ENCODE data around the gene AUH.
"Not testable (repeated sequence)": the region's sequence is repeated elsewhere in the genome, so short reads cannot be mapped to it uniquely, and the experiment has no call there.

Gene AUH

DNA sequence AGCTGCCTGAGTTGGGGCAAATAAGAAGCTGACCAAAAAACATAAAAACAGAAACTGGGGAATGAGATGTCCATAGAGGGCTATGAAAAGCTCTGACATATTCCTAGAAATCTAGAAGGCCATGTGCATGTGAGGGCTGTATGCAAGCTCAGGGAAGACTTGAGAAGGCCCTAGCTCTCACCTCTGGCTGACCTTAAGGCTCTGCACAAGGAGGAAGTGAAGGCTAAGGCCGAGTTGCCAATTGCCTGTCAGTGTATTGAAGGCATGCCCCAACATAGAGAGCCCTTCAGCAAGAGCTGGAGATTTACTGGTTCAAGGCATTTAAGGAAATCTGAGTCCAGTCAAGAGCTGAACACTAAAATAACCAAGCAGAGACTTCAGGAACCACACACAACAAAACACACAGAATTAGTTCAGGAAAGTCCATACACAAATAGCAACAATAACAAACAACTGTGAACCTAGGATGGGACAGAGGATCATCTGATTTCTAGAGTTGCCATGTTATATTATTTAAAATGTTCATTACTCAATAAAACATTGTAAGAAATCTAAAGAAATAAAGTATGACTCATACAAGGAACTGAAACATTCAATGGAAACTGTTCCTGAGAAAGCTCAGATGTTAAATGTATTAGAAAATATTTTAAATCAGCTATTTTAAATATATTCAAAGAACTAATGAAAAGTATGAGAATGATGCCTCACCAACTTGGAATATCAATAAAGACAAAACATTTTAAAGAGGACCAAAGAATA, 161.8 kb downstream of the AUH start:
- H3K4me3 ChIP-seq (replicated peaks; ENCODE audit: low read depth, low read length) = no peak overlapping the region
- TF ChIP-seq, protein P1, sequence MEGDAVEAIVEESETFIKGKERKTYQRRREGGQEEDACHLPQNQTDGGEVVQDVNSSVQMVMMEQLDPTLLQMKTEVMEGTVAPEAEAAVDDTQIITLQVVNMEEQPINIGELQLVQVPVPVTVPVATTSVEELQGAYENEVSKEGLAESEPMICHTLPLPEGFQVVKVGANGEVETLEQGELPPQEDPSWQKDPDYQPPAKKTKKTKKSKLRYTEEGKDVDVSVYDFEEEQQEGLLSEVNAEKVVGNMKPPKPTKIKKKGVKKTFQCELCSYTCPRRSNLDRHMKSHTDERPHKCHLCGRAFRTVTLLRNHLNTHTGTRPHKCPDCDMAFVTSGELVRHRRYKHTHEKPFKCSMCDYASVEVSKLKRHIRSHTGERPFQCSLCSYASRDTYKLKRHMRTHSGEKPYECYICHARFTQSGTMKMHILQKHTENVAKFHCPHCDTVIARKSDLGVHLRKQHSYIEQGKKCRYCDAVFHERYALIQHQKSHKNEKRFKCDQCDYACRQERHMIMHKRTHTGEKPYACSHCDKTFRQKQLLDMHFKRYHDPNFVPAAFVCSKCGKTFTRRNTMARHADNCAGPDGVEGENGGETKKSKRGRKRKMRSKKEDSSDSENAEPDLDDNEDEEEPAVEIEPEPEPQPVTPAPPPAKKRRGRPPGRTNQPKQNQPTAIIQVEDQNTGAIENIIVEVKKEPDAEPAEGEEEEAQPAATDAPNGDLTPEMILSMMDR (IDR thresholded peaks at IDR 0.05; ENCODE audit: low read length, missing control alignments) = no peak
- no peak for DNase-seq (ENCODE audit: low read depth)

DNA sequence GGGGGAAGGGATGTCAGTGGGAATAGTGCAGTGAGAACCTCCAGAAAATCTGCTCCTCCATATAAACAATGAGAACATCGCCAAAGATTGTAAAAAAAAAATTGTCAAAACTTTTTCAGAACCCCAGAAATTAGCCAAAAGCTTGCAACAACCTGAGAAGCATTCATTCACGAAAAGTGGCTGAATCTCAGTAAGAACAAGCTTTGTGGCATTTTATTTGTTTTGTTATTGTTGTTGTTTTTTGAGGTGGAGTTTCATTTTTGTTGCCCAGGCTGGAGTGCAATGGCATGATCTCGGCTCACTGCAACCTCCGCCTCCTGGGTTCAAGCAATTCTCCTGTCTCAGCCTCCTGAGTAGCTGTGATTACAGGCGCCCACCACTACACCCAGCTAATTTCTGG, 162.8 kb downstream of the AUH start:
- DNase-seq (ENCODE audit: low read depth); H3K4me3 ChIP-seq (replicated peaks; ENCODE audit: low read depth, low read length): not testable (repeated sequence)

GRCh38 chr9:91198405-91198804, 163.3 kb downstream of the AUH start:
- no peak for DNase-seq (ENCODE audit: low read depth)
- no peak overlapping the region for H3K4me3 ChIP-seq (replicated peaks; ENCODE audit: low read depth, low read length)
- TF ChIP-seq, protein P1 (IDR thresholded peaks at IDR 0.05; ENCODE audit: low read length, missing control alignments) = no peak

DNA sequence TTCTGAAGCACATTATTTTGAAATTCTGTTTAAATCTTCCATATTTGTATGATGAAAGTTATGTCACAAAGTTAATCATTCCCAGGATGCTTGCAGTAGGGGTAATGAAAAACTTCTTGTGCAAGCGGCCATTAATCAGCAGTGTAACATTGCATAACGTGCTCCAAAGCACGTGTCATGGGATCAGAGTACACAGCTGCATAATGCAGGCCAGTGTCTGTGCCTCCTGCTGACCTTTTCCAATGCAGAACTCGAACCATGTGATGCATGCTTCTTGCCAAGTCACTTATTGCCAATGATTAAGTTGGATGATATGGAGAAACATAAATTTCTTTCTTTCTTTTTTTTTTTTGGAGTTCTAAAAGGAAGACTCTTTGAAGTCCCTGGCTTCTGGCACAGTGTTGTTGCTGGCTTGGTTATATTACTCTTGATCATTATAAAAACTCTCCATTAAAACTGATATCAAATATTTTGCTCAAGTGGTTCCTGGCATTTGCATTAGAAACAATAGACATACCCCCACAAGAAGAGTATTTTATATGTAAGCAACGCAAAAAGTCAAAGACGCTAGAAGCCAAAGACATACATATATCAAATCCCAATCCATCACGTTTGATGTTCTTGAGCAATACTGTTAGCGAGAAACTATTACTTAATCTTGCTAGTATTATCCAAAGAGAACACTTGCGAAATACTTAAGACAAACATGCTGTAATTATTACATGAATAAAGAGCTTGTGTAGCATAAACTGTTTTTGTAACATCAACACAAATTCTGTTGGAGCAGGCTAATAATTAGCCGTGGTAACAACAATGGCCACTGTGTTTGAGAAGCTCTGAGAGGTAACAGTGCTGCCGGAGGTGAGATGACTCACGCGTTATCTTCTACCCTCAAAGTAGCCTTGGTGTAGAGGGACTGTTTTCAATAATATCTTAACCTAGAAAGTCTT, 164.2 kb downstream of the AUH start:
- TF ChIP-seq, protein P1 (IDR thresholded peaks at IDR 0.05; ENCODE audit: low read length, missing control alignments) = no peak
- peak; percentile 99 for DNase-seq (ENCODE audit: low read depth)

DNA sequence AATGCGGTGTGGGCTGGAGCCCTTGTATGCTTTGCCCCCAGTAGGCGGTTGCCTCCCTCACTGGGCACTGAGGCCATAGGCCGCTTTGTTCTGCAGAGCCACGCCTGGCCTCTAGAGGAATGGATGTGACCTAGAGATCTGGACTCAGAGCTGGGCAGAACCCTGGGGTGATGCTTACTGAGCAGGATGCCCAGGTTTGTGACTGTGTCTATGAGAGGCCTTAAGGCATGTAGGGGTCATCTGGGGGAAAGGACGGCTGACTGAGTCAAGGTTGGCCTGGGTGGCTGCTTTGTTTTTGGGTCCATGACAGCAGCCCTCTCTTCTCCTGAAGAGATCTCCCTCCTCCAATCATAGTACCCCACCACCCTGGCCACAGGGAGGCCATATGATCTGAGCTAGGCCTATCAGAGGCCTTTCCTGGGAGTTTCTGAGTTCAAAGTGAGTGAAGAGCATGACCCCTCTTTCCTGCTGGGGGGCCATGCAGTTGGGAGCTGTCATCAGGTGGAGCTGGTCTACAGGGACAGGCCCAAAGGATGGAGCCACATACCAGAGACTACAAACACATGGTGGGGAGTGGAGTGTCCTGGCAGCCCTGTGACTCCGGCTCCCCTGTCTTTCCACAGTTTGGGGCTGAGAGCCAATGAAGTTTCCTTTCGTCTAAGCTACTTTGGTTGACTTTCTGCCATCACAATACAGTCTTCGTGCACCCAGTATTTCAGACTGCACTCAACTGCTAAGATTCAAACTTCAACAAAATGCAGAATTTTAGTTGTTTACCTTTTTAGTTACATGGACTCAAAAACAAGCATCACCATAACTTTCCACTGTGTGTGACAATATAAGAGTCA, 165.4 kb downstream of the AUH start:
- no peak overlapping the region for H3K4me3 ChIP-seq (replicated peaks; ENCODE audit: low read depth, low read length)
- TF ChIP-seq, protein P1 (IDR thresholded peaks at IDR 0.05; ENCODE audit: low read length, missing control alignments) = no peak
- DNase-seq (ENCODE audit: low read depth) = peak; percentile 24

More for the DNA sequence above, 164.2 kb downstream of the AUH start:
- H3K4me3 ChIP-seq (replicated peaks; ENCODE audit: low read depth, low read length) = no peak overlapping the region

GRCh38 chr9:91195372-91196012, 166.2 kb downstream of the AUH start:
- no peak overlapping the region for H3K4me3 ChIP-seq (replicated peaks; ENCODE audit: low read depth, low read length)
- TF ChIP-seq, protein P1 (IDR thresholded peaks at IDR 0.05; ENCODE audit: low read length, missing control alignments) = no peak
- no peak for DNase-seq (ENCODE audit: low read depth)
